Measurements from ENCODE around the gene TRIP13.

Gene TRIP13

DNA sequence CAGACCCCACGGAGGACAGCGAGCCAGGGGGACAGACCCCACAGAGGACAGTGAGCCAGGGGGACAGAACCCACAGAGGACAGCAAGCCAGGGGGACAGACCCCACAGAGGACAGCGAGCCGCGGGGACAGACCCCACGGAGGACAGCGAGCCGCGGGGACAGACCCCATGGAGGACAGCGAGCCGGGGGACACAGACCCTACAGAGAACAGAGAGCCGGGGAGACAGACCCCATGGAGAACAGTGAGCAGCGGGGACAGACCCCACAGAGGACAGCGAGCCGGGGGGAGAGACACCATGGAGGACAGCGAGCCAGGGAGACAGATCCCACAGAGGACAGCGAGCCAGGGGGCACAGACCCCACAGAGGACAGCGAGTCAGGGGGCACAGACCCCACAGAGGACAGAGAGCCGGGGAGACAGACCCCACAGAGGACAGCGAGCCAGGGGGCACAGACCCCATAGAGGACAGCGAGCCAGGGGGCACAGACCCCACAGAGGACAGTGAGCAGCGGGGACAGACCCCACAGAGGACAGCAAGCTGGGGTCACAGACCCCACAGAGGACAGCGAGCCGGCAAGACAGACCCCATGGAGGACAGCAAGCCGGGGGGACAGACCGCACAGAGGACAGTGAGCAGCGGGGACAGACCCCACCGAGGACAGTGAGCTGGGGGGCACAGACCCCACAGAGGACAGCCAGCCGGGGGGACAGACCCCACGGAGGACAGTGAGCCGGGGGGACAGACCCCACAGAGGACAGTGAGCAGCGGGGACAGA is 37.5 kb upstream of the TRIP13 start:
- no peak for DNase-seq

DNA sequence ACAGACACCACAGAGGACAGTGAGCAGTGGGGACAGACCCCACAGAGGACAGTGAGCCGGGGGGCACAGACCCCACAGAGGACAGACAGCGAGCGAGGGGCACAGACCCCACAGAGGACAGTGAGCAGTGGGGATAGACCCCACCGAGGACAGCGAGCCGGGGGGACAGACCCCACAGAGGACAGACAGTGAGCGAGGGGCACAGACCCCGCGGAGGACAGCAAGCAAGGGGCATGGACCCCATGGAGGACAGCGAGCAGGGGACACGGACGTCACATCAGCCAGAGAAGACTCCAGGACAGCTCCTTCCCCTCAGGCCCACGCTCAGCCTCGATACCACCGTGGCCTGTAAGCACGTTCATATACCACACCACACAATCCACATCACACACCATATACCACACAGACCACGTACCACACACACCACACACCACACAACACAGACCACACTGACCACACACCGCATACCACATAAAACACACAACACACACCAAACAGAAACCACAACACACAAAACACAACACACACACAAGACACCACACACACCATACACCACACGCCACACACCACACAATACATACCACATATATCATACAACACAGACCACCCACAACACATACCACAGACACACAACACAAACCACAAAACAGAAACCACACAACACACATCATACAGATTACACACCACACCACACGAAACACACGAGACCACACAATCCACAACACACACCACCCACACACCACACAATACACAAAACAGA is 36.7 kb upstream of the TRIP13 start:
- DNase-seq, result no peak

DNA sequence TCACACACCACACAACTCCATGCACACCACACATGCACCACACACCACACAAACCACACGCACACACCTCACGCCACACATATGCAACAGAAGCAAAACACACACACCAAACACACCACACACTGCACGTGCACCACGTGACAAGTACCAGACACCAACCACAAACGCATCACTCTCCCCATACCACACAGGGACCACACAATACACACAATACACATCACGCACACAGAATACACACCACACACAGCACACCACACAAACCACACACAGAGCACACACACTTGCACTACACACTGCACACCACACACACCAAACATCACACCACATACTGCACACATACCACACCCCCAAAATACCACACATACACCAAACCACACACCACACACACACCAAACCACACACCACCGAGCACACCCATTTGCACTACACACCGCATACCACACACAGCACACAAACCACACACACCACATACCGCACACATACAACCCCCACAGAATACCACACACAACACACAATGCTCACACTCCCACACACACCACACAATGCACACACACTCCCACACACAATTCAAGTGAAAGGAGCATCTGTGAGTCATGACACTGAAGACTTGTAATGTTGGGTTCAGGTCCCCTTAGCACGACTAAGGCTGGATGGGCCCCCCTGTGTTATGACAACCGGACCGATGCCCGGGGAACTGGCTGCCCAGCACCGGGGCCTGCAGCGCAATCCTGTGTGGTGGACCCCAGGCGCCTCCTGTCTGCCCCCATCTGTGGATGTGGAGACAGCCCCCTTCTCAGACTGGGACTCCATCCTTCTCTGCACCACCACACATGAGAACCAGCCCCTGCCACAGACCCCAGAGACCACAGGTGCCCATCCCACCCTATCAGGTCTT is 35.9 kb upstream of the TRIP13 start:
- no peak for DNase-seq

DNA sequence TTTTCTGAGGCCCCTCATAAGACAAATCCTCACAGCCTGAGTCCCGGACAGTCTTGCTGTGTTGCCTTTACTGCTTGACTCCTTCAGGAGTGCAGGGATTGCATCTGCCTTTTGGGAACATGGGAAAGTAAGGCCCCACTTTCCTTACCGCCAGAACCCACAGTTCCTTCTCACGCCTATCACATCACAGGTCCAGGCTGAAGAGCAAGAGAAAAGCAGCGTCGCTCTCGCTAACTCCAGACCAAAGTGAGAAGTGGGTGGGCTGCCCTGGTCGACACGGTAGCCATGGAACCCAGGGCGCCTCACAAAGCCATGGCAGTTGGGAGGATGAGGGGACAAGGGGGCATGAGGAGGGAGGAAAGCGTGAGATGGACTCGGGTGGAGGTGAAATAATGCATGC is 34.0 kb upstream of the TRIP13 start:
- no peak for DNase-seq

DNA sequence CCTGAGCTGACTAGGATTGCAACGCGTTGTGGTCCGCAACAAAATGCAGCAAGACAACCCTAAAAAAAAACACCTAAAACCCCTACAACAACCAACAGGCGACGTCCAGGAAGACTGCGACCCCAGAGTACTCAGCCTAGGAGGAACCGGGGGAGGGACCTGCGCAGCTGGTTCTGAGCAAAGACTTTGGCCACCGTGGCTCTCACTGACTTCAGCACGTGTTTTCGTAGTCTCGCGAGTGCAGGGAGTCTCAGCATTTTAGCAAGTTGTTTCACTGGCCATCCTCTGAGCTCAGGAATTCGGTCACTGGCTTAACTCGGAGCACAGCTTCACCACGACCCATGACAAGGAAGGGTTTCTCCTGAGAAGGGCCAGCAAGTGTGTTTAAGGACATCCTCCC is 33.3 kb upstream of the TRIP13 start:
- DNase-seq, result no peak

DNA sequence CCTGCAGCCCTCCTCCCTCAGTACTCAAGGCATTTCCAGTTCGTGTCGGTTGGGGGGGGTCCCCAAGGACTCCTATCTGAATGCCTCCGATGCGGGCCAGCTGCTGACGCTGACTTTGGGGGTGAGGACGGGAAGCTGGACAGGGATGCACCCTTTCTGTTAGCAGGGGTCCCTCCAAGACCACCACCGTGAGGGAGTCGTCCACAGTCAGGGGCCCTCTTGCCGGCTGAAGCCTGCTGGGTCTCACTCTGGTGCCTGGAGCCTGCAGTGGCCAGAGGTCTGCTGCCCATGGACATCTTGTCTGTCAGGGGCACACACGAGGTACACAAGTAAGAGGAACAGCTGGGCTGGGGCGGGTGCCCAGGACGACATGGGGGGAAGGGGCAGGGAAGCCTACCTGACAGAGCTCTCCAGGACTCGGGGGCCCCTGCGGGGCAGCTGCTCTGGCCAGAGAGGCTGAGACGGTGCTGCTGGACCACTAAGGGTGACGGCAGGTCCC is 32.8 kb upstream of the TRIP13 start:
- no peak for DNase-seq

DNA sequence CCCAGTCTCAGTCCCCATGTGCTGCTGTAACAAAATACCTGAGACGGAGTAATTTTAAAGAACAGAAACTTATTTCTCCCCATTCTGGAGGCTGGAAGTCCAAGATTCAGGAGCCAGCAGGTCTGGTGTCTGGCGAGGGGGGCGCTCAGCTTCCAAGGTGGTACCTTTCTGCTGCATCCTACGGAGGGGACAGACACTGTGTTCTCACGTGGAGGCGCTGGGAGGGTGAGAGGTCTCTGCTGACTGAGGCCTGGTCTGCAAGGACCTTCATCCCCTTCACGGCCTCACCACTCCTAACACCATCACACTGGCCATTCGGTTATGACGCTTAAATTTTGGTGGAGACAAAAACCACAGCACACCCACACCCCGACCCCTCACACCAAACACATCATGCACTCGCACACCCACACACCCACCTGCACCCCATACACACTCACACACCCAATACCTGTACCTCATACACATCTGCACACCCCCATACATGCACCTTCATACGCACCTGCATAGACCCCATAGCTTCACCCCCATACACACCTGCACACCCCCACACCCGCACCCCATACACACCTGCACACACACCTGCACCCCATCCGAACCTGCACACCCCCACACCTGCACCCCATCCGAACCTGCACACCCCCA is 32.1 kb upstream of the TRIP13 start:
- no peak for DNase-seq

DNA sequence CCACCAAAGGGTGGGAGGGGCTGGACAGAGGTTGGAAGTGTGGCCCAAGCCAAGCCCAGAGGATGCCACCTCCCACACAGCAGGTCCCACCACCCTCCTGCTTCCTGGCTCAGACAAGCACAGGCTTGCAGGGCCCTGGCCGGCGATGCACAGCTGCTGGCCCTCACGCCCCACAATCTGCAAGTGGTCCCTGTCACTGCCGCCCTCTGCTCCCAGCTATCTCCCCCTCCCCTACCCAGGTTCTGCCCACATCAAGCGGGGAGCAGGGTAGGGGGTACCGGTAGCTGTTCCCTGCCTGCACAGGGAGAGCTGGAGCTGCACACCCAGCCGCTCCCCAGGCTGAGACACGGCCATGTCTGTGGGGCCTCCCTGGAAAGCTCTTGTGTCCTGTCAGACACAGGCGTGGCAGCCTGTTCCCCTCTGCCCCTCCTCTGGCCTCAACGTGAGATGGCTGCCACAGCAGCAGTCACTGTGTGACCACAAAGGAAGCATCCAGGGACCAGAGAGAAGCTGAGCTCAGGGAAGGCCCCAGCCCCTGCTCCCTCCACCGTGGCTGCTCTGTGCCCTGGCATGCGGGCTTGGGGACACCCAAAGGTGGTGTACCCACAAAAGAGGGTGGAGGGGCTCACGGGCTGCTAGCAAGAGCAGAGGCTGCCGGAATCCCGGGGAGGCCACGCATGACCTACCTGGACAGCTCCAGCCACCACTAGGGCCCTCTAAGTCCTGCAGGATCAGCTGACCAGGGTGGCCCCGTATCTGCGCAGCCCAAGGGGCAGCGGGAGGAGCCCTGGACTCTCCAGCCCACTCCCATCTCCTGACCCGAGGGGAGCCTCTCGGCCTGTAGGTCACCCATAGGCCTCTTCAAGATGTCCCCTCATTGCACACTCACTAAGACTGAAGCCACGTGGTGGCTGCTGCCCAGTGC is 31.0 kb upstream of the TRIP13 start:
- no peak for DNase-seq

DNA sequence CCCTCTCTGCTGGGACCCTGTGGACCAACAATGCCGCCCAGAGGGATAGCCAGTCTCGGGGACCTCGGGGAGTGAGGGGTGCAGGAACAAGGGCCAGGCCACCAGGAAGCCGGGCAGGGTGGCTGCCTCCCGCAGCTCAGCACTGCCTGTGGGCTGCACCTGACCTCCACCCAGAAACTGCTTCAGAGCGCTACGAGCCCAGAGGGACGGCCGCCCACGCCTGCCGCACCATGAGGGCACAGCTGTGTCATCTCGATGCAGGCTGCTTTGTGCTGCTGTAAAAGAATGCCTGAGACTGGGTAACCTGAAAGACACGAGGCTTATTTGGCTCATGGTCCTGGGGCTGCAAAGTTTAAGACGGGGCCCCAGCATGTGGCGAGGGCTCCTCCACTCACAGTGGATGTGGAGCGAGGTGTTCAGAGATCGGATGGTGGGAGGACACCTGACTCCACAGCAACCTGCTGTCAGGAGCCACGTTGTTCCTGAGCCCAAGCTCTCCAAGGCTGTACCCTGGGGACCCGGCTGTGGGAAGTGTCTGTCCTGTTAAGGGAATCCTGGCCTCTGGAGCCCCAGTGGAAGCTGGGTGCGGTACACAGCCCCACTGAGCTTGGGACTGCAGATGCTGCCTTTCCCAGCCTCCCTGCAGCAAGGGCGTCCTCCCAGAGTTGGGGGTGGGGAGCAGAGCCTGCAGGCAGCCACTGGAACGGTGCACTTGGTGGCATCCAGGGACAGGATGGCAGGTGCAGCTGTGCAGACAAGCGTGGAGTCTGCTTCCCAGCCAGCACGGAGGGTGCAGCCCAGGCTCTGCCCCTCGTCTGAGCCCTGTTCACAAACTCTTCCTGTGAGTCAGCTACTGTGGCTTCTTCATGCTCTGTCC is 30.1 kb upstream of the TRIP13 start:
- no peak for DNase-seq

DNA sequence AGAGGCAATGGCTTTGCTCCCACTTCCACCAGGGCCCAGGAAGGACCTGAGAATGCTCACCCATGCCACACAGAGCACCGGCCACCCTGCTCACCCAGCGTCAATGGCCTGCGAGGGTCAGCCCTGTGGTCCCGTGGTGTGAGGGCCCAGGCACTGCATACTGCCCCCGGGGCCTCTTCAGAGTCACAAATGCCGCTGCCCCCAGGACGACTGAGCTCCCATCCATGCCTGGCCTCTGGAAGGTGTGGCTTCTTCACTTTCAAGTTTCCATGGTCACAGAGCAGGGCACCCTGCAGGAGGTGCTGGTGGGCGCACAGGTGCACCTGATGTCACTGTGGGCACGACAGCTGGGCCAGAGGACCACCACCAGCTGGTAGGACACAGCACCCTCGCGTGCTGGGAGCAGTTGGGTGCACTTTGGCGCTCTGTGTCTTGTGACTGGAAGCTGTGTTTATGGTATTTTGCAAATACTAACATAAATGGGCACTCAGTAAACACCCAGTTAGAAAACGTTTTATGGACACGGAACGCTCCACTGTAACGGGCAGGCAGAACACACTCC is 29.4 kb upstream of the TRIP13 start:
- no peak for DNase-seq

DNA sequence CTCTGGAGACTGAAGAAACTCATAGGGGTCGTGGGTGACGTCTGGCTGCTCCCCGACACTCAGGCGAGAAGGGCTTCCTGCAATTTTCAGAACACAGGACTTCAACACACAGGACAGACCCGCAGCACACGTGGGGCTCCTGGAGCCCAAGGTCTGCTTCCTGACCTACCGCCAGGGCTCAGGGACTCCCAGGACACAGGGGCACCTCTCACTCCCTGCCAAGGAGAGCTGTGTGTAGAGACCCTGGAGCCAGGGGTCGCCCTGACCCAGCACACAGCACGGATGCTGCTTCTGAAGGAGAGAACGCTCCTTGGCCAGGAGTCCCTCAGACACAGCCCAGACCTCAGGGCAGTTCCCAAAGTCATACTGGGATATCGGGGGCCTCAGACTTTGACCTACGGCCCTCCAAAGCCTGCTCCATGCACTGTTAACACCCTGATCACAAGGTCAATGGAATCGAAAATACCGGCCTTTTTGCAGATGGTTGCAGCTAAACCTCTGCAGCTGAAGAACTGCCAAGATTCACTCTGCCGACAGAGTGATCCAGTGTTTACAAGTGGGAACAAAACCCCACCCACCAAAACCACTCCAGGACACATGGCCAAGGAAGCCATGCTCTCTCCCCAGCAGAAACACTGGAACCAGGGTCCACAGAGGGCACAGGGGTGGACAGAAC is 28.1 kb upstream of the TRIP13 start:
- DNase-seq, result no peak

DNA sequence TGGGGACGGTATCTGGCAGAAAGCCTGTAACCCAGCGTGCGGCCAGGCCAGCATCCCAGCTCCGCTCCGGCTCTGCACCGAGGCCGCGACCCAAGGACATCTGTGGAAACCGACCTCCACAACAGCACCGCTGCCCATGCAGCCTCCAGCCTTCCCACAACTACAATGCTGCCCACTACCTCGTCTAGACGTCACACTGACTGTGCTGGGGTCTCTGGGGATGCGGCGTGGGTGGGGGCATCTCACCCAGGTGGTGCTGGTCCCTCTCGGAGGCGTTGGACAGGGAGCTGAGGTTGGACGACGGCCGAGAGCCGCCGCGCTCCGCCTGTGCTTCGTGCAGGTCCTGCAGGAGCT is 27.5 kb upstream of the TRIP13 start:
- no peak for DNase-seq

DNA sequence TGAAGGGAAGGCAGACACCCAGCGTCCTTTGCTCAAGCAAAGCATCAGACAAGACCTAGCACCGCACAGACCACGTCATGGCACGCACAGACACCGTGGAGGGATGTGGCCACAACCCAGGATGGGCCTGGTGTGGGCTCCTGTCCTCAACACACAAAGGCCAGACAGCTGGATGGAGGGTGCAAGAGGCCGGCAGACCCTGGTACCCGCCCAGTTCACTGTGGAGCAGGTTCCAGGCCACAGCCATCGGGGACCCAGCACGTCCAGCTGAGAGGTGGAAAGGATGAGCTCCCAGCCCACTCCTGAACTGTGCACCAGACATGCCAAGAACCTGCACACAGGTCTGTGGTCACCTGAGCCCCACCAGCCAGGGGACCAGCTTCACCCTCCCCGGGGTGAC is 26.9 kb upstream of the TRIP13 start:
- no peak for DNase-seq

DNA sequence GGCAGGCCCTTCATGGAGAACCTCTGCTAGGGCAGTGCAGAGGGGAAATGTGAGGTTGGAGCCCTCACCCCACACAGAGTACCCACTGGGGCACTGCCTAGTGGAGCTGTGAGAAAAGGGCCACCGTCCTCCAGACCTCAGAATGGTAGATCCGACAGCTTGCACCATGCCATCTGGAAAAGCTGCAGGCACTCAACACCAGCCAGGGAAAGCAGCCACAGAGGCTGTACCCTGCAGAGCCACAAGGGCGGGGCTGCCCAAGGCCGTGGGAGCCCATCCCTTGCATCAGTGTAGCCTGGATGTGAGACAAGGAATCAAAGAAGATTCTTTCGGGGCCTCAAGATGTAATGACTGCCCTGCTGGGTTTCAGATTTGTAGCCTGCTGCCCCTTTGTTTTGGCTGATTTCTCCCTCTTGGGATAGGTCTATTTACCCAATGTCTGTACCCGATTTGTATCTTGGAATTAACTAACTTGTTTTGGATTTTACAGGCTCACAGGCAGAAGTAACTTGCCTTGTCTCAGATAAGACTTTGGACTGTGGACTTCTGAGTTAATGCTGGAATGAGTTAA is 25.3 kb upstream of the TRIP13 start:
- no peak for DNase-seq

DNA sequence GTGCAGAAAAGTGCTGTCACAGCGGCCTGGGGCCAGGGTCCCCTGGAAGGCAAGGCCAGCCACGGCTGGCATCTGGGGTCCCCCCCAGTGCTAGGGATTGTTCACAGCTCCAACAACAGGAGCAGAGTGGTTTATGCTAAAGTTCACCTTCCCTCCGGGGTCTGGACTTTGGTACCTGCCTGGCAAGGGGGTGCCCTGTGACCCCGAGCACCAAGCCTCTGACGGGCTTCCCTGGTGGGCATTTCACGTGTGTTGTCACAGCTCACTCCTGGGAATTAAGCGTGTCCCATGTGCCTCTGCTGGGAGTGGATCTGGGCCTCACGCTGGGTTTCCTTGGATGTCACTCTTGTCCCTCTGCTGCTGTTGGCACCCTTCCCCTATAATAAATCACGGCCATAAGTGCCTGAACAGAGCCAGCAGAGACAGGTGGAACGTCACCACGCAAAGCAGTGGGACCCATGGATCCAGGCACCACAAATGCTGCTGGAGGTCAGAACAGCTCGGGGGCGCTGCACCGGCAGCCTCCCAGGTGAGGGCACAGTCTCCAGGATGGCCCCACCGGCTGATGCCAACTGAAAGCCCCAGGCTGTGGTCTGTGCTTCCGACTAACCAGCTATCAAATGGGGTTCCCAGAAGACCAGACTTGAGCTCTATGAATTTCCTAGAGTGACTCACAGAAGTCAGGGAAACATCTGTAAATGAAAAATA is 24.1 kb upstream of the TRIP13 start:
- no peak for DNase-seq

DNA sequence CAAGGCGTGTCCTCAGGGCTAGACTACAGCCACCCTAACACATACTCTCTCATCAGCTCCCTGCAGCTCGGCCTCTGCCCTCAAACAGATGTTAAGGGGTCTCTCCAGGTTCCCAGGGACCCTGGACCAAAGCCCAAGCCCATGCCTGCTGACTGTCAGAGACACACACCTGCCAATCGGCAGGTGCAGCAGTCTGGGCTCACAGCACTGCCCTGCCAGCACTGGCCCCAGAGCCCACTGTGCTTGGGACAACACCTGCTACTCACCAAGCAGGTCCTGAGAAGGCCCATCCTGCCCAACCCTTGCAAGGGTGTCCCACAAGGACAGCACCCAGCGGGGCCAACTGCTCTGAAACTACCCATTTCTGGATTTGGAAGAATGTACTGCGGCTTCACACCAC is 21.7 kb upstream of the TRIP13 start:
- no peak for DNase-seq

DNA sequence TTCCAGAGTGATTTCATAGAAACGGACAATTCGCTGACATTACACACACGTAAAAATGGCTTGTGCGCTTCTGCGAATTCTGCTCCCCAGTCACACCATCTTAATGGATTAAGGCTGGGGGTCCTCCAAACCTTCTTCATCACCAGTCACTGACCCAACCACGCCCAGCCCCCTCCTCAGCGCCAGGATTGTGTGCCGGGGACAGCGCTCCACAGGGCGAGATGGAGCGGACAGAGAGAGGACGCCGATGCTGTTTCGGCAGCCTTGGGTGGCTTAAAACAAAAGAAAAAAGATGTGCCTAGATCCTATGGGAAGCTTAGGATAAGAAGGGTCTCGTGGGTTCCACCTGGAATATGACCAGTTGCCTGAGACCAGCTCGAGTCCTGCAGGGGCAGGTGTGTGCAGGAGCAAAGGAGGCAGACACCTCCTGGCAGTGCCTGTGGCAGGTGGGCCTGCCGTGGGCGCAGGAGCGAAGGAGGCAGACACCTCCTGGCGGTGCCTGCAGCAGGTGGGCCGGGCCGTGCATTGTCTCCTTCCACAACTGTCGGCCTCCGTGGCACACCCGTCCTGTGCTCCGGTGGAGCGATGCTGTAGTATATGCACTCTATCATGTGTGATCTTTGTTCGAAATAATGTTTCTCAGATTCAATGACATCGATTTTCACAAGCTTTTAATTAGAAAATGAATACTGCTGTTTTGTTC is 20.9 kb upstream of the TRIP13 start:
- no peak for DNase-seq

DNA sequence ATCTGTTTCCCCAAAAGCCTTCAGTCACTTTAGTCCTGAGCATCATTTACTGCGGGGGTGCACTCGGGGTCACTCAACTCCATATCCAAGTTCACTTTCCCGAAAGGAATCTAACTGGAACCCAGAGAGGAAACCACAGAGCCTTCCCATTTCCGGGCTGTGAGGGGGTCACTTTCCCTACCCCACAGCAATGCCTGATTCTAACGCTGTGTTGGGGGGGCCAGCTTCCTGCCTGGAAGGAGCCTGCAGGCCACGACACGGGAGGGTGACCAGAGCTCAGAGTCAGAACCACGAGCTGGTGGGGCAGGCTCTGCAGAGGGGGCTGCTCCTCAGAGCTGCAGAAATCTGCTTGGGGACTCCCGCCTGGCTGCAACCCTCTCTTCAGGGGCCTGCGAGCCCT is 20.4 kb upstream of the TRIP13 start:
- no peak for DNase-seq

Data from SHP77 treated with DMSO at 0.1 percent for 48 hours (cell line).